GM19240 (cell line): ENCODE data around the gene EIF5A.

Source experiments
- DNase-seq: peaks from one replicate; pipeline ENCODE4 v3.0.0; 2011; ENCODE audit warnings: low spot score; ENCODE audit not compliant: insufficient read length

The EIF5A gene

DNA sequence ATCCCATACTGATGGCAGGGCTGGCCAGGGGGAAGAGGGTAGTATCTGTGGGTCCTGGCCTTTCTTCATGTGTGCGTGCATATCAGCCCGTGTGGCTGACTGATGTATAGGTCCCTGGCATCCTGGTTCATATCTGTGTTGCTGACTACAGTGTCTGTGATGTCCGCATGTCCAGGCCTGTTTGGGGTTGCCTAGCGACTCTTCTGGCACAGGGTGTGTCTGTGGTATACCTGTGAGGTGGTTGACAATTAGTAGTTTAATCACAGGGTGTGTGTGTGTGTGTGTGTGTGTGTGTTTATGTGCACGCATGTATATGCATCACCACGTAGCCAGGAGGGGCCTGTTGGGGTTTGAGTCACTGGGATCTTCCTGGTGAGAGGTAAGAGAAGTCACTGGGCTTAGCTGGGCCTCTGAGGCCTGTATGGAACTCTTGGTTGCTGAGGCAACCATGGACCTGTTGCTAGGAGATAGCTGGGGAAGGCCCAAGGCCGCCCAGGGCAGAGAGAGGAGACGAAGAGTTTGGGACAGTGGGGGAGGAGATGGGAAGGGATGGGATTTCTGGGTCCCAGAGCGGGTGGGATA lies 46.9 kb downstream of the EIF5A start:
- DNase-seq, result no peak

DNA sequence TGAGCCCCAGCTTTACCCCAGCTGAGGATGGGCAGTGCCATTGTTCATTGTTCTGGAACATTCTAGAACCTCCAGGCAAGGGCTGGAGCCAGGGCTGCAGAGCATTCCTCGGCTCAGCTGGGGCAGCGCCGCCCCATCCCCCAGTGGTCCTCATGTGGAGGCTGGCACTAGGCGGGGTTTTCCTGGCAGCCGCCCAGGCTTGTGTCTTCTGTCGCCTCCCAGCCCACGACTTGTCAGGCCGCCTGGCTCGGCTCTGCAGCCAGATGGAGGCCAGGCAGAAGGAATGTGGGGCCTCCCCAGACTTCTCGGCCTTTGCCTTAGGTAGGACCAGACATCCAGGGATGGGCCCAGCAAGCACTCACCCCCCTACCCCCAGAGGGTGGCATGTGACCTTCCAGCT lies 47.6 kb downstream of the EIF5A start, which contains the start of gene TMEM95:
Gene TMEM95 (plus strand): TSS at position 104 of the 400 bp plus-strand sequence. CDS start 49 bp downstream, at position 153.
- no peak for DNase-seq

DNA sequence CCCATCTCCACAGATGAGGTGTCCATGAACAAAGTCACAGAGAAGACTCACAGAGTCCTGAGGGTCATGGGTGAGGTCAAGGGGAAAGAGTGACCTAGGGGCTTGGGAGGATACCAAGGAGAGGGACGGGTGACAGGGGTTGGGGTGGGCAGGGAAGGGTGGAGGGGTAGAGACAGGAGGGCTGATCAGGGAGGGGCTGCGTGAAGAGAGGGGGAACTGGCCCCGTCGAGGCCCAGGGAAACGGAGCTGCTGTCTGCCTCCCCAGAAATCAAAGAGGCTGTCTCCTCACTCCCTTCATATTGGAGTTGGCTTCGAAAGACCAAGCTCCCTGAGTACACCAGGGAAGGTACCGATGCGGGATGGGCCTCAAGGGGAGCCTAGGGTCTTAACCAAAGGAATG lies 48.1 kb downstream of the EIF5A start:
- no peak for DNase-seq

DNA sequence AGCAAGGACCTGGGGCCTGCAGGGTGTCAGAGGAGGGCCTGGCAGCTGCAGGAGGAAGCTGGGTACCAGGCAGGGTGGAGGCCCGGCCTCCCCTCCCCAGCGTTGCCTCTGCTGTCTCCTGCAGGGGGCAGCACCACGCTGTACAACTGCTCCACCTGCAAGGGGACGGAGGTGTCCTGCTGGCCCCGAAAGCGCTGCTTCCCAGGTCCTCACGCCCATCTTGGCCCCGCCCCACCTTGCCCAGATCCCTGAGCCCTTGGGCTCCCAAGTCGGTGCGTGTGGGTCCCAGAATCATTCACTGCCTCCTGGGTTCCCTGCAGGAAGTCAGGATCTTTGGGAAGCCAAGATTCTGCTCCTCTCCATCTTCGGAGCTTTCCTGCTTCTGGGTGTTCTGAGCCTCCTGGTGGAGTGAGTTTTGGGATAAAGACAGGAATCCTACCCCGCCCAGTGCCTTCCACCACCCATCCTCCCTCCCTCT lies 48.7 kb downstream of the EIF5A start:
- peak; percentile 85 for DNase-seq

DNA sequence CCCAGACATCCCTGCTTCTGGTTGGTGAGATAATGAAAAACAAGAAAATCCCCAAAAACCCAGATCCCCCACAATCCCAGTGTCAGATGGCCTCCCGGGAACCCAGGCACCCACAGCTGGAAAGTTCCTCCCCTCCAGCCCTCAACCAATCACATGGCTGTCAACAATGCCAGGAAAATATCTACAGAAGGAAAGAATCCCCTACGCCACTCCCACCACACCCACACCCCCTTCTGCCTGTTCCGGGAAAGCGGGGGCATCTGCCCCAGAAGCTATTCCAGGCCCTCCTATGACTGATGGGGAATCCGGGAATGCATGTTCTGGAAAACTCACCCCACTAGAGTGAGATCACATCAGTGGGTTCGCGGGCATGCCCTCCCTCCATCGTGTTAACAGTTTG lies 49.3 kb downstream of the EIF5A start:
- no peak for DNase-seq

DNA sequence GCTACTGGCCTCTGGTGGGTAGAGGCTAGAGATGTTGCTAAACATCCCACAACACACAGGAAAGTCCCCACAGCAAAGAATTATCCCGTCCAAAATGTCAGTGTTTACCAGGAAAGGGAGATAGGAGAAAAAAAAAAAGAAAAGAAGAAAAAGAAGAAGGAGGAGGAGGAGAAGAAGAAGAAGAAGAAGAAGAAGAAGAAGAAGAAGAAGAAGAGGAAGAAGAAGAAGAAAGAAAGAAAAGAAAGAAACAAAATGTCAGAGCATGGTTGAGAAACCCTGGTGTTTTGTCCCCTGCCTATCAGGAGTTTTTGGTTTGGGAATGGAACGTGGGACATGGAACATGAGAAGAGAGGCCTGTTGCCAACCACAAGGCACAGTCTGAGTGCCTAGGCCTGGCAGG lies 50.0 kb downstream of the EIF5A start:
- DNase-seq, result no peak

DNA sequence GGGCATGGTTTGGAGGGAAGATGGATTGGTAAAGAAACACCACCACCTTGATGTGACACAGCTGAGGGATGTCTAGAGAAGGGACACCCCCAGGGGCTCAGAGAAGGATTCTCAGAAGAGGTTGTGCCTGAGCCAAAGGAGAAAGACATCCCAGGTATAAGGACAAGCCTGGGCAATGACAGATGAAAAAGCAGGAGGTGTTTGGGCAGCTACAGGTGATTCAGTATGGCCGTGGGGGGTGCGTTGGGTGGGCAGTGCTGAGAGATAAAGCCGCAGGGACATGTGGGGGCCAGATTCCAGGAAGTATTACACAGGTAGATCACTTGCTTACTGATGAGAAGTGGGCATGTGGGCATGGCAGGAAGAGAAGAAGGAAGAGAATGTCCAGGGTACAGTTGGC lies 54.5 kb downstream of the EIF5A start:
- DNase-seq, result no peak
